Thyroid gland (tissue), 4 donors: ENCODE data around the gene LIN28B. TPM values are rescaled to one million over a fixed set of nuclear protein-coding genes. Genes with fewer than 3 reads are reported as not detected.

ENCODE experiments used
- DNase-seq, 2 donors: peaks; one replicate each; pipeline ENCODE4 v3.0.0-alpha.2; 2019
- H3K27ac ChIP-seq, 3 donors: fragments of 200-600 bp; sonication (generic); 1 replicate in 2 of 3; 2 replicates in 1 of 3; pipeline ENCODE4 v1.5.1; 2016 to 2019; ENCODE audit warnings: mild to moderate bottlenecking in 1 of 3, moderate library complexity in 1 of 3
- H3K27me3 ChIP-seq: fragments of 200-600 bp; sonication (generic); one replicate; pipeline ENCODE4 v1.5.1; 2019
- H3K36me3 ChIP-seq, 2 donors: fragments of 200-600 bp; sonication (generic); one replicate each; pipeline ENCODE4 v1.5.1; 2016 to 2019
- H3K4me1 ChIP-seq, 2 donors: fragments of 200-600 bp; sonication (generic); one replicate each; pipeline ENCODE4 v1.5.1; 2017 to 2019
- H3K4me3 ChIP-seq, 3 donors: fragments of 200-600 bp; sonication (generic); replicated peaks in 1 of 3; 1 replicate in 2 of 3; 2 replicates in 1 of 3; pipeline ENCODE4 v1.5.1; 2016; ENCODE audit warnings: mild to moderate bottlenecking in 1 of 3
- H3K9me3 ChIP-seq: fragments of 200-600 bp; sonication (generic); one replicate; pipeline ENCODE4 v1.5.1; 2017
- CTCF ChIP-seq, 6 experiments: fragments of 200-600 bp in 3 of 6; fragments of 450-650 bp in 3 of 6; sonication (generic) in 3 of 6; IDR thresholded peaks; one replicate each; pipeline ENCODE4 v1.5.1; 2016 to 2019; ENCODE audit warnings: antibody characterized with exemption in 6 of 6, mild to moderate bottlenecking in 2 of 6, inconsistent platforms in 1 of 6, moderate library complexity in 1 of 6
- POLR2A ChIP-seq, 2 donors: fragments of 450-650 bp; IDR thresholded peaks; one replicate each; pipeline ENCODE4 v1.6.1; 2017; ENCODE audit warnings: antibody characterized with exemption in 2 of 2, mild to moderate bottlenecking in 2 of 2, moderate library complexity in 1 of 2
- WGBS, 2 donors: methylation state at CpG; one replicate each; pipeline ENCODE4 v1.1.5; 2017; 5-methylcytosine and 5-hydroxymethylcytosine counted together
- intact Hi-C: fragments of 100-400 bp; cut with DNase I; formaldehyde crosslinking; loops from one replicate; pipeline ENCODE4 v1.15.1; 2023
- total RNA-seq, 4 donors: library from RNA; depleted of rRNA; stranded (reverse); fragments of >200 nt; gene quantifications; one replicate each; pipeline ENCODE4 v1.2.3, GENCODE V29; 2016

The LIN28B gene
- total RNA-seq, 4 donors from 2014 or later: 0.24 TPM; not detected in 3

- peak; percentile 5 to 21 for DNase-seq
- 67% methylated on average over 2 of the region's 2 CpGs for WGBS, 2 donors
- H3K9me3 ChIP-seq: no peaks in the 10 kb centered on the region
- intact Hi-C loops: no loop called here
- no peak overlapping the region for H3K4me3 ChIP-seq
- no peak overlapping the region for H3K27ac ChIP-seq
- TF ChIP-seq CTCF (IDR thresholded peaks at IDR 0.05) (no peak), POLR2A (IDR thresholded peaks at IDR 0.05) (no peak)
- H3K4me1 ChIP-seq: no peaks in the 10 kb centered on the region
- H3K36me3 ChIP-seq: no peaks in the 10 kb centered on the region
- H3K27me3 ChIP-seq: no peaks in the 10 kb centered on the region
Observed at GRCh38 chr6:105038259-105038658, 81.4 kb downstream of the LIN28B start.

GRCh38 chr6:105041880-105042279 lies 85.0 kb downstream of the LIN28B start:
- no peaks in the 10 kb centered on the region for H3K9me3 ChIP-seq
- WGBS, 2 donors: 92 to 93% methylated on average over 2 of the region's 2 CpGs
- no peaks in the 10 kb centered on the region for H3K4me1 ChIP-seq
- no peak overlapping the region for H3K27ac ChIP-seq
- H3K27me3 ChIP-seq: no peaks in the 10 kb centered on the region
- DNase-seq: no peak
- H3K4me3 ChIP-seq: no peak overlapping the region
- intact Hi-C loops: no loop called here
- no peaks in the 10 kb centered on the region for H3K36me3 ChIP-seq
- no peak for TF ChIP-seq CTCF (IDR thresholded peaks at IDR 0.05)
- TF ChIP-seq POLR2A (IDR thresholded peaks at IDR 0.05): no peak

- intact Hi-C loops: no loop called here
- Histone ChIP-seq H3K9me3 (no peaks in the 10 kb centered on the region), H3K4me1 (no peaks in the 10 kb centered on the region), H3K27ac (no peak overlapping the region), H3K36me3 (no peaks in the 10 kb centered on the region), H3K4me3 (no peak overlapping the region), H3K27me3 (no peaks in the 10 kb centered on the region)
- TF ChIP-seq POLR2A (IDR thresholded peaks at IDR 0.05) (no peak), CTCF (IDR thresholded peaks at IDR 0.05) (no peak)
- no peak for DNase-seq
Observed at GRCh38 chr6:105042648-105043047, 85.7 kb downstream of the LIN28B start.

GRCh38 chr6:105043979-105044378 lies 87.1 kb downstream of the LIN28B start:
- TF ChIP-seq POLR2A (IDR thresholded peaks at IDR 0.05) (no peak), CTCF (IDR thresholded peaks at IDR 0.05) (no peak)
- no peak for DNase-seq
- no peaks in the 10 kb centered on the region for H3K27me3 ChIP-seq
- no peak overlapping the region for H3K4me3 ChIP-seq
- H3K9me3 ChIP-seq: no peaks in the 10 kb centered on the region
- WGBS, 2 donors: 95% methylated on average over 2 of the region's 2 CpGs
- H3K27ac ChIP-seq: no peak overlapping the region
- no peaks in the 10 kb centered on the region for H3K36me3 ChIP-seq
- H3K4me1 ChIP-seq: no peaks in the 10 kb centered on the region
- intact Hi-C loops: no loop called here

- H3K36me3 ChIP-seq: no peaks in the 10 kb centered on the region
- no peaks in the 10 kb centered on the region for H3K27me3 ChIP-seq
- H3K4me1 ChIP-seq: no peaks in the 10 kb centered on the region
- no peaks in the 10 kb centered on the region for H3K9me3 ChIP-seq
- intact Hi-C loops: no loop called here
- WGBS, 2 donors: 97 to 100% methylated on average over 1 of the region's 1 CpG
- TF ChIP-seq CTCF (IDR thresholded peaks at IDR 0.05) (no peak), POLR2A (IDR thresholded peaks at IDR 0.05) (no peak)
- H3K27ac ChIP-seq: no peak overlapping the region
- no peak overlapping the region for H3K4me3 ChIP-seq
- no peak for DNase-seq
Observed at GRCh38 chr6:105045526-105045925, 88.6 kb downstream of the LIN28B start.
